PFSK-1 (cell line): ENCODE data around the gene MYH15.

Experiments used
- FOXP2 ChIP-seq: optimal IDR thresholded peaks from 2 replicates; pipeline ENCODE3; 2011; ENCODE audit warnings: borderline replicate concordance, control low read depth, inconsistent platforms; ENCODE audit not compliant: insufficient read depth; ENCODE audit errors: extremely low read length, extremely low read depth
- POLR2AphosphoS5 ChIP-seq: IDR thresholded peaks from 2 replicates; pipeline ENCODE4 v1.6.1; 2012; ENCODE audit warnings: low read depth, mild to moderate bottlenecking, control low read depth, low read length, moderate library complexity
- SIN3A ChIP-seq: IDR thresholded peaks from 2 replicates; pipeline ENCODE4 v1.6.1; 2012; ENCODE audit warnings: mild to moderate bottlenecking, low read length, moderate library complexity, borderline replicate concordance; ENCODE audit not compliant: insufficient read depth
- TAF1 ChIP-seq: IDR thresholded peaks from 2 replicates; pipeline ENCODE4 v1.6.1; 2012; ENCODE audit warnings: low read length, control low read depth, borderline replicate concordance; ENCODE audit not compliant: insufficient read depth
- TF ChIP-seq, protein P1 (sequence below), 2 experiments: IDR thresholded peaks; 2 replicates each; pipeline versions ENCODE4 v1.6.1 to v1.8.0; 2011 to 2012; ENCODE audit warnings: low read depth in 2 of 2, low read length in 2 of 2, control low read depth in 1 of 2, inconsistent platforms in 1 of 2, mild to moderate bottlenecking in 1 of 2, moderate library complexity in 1 of 2; ENCODE audit not compliant: insufficient read depth in 1 of 2

The MYH15 gene

DNA sequence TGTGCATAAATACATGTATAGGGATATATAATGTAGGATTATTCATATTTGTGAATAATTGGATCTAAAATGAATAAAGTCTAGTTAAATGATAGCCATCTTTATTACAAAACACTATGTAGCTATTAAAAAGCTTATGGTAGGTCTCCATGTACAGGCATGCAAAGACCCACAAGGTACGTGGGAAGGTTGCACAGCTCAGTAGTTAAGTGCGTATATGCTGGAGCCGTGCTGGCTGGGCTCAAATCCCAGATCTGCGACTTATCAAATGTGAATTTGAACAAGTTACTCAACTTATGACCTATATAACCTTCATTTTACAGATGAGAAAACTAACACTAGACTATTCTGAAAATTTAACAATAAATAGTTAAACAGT lies 100.6 kb downstream of the MYH15 start:
- TF ChIP-seq POLR2AphosphoS5 (no peak), TAF1 (no peak), FOXP2 (no peak), SIN3A (no peak)
- TF ChIP-seq, protein P1, sequence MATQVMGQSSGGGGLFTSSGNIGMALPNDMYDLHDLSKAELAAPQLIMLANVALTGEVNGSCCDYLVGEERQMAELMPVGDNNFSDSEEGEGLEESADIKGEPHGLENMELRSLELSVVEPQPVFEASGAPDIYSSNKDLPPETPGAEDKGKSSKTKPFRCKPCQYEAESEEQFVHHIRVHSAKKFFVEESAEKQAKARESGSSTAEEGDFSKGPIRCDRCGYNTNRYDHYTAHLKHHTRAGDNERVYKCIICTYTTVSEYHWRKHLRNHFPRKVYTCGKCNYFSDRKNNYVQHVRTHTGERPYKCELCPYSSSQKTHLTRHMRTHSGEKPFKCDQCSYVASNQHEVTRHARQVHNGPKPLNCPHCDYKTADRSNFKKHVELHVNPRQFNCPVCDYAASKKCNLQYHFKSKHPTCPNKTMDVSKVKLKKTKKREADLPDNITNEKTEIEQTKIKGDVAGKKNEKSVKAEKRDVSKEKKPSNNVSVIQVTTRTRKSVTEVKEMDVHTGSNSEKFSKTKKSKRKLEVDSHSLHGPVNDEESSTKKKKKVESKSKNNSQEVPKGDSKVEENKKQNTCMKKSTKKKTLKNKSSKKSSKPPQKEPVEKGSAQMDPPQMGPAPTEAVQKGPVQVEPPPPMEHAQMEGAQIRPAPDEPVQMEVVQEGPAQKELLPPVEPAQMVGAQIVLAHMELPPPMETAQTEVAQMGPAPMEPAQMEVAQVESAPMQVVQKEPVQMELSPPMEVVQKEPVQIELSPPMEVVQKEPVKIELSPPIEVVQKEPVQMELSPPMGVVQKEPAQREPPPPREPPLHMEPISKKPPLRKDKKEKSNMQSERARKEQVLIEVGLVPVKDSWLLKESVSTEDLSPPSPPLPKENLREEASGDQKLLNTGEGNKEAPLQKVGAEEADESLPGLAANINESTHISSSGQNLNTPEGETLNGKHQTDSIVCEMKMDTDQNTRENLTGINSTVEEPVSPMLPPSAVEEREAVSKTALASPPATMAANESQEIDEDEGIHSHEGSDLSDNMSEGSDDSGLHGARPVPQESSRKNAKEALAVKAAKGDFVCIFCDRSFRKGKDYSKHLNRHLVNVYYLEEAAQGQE (IDR thresholded peaks at IDR 0.05; ENCODE audit: insufficient read depth in 1 of 2, low read depth in 2 of 2, low read length in 2 of 2) = no peak

DNA sequence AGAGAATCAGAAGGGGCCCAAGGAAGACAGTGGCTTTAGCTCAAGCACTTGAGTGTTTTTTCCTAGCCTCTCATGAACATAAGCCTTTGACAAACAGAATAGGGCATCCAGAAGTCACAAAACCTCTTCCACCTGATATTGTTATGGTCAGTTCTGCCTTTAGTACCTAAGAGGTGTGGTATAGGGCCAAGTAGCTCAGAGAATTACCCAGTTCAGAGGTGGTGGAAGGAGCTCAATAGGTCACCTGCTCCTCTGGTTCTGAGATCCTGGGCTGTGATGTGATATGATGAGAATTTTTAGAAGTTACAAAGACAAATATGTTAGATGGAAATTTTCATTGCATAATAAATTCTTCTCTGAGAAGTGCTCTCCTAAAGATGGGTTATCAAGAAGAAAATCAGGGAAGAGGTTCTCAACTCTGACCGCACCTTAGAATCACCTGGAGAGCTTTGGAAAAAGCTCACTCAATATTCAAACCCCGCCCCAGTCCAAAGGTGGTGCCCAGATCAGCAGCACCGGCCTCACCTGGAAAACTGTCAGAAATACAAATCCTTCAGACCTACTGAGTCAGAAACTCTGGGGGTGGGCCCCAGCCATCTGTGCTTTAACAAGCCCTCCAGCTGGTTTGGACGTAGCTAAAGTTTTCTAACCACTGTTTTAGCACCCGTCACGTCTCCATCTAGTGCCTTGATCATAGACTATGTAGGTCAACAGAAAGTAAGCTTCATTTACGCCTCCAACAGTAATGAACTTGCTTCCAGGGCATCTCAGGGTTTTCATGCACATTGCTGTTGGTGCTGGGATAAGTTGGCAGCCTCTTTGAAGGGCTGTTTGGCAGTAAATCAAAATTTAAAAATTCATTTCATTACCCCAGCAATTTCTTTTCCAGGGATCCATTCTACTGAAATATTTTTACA lies 101.3 kb downstream of the MYH15 start:
- TF ChIP-seq TAF1 (no peak), SIN3A (no peak), FOXP2 (no peak), POLR2AphosphoS5 (no peak)
- TF ChIP-seq, protein P1 (IDR thresholded peaks at IDR 0.05; ENCODE audit: insufficient read depth in 1 of 2, low read depth in 2 of 2, low read length in 2 of 2) = no peak

DNA sequence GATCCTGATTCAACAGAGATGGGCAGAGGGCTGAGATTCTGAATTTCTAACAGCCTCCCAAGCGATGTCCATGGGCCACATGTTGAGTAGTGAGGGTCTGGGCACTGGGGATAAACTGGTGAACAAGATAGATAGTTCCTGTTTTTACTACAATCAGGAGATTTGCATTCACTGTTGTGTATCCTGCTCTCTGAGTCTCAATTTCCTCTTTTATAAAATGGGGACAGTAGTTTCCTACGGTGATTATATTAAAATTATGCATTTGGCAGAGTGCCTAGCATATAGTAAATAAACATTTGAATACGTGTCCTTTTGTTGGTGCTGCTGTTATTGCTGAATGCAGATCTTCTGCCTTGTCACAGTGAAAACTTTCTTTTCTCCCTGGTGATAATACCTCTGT lies 102.5 kb downstream of the MYH15 start:
- TF ChIP-seq POLR2AphosphoS5 = no peak
- no peak for TF ChIP-seq FOXP2
- no peak for TF ChIP-seq TAF1
- no peak for TF ChIP-seq SIN3A
- TF ChIP-seq, protein P1 (IDR thresholded peaks at IDR 0.05; ENCODE audit: insufficient read depth in 1 of 2, low read depth in 2 of 2, low read length in 2 of 2) = no peak

DNA sequence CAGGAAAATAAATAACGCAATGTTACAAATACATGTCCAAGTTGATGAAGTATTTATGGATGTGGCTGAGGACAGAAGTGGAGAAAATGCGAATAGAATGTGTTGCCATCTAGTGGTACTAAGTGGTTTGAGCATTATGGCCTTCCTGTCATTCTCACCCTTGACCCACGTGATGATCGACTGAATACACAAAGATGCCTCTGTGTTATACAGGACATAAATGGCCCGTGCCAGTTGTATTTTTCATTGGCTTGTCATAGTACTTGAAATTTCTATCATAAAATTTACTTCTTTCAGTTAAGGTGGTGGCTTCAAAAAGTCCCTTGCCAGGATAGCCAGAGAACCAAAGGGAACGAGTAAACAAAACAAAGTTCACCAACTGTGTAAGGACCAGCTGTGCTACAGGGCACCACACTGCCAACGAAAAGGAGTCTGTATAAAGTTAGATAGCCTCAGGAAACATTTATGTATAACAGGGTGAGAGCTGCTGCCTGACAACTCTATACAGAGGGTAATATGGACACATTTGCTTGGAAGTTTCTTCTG lies 103.7 kb downstream of the MYH15 start:
- no peak for TF ChIP-seq FOXP2
- TF ChIP-seq TAF1 = no peak
- TF ChIP-seq POLR2AphosphoS5 = no peak
- TF ChIP-seq, protein P1 (IDR thresholded peaks at IDR 0.05; ENCODE audit: insufficient read depth in 1 of 2, low read depth in 2 of 2, low read length in 2 of 2) = no peak
- TF ChIP-seq SIN3A = no peak
